Activated naive CD4-positive, alpha-beta T cell treated with anti-CD3 and anti-CD28 coated beads, Interleukin-2, amount 50 U/mL, for 24 hours (primary cell): Measurements from ENCODE around the gene SMIM24.
"Not testable (repeated sequence)": the region's sequence is repeated elsewhere in the genome, so short reads cannot be mapped to it uniquely, and the experiment has no call there.

Experiments used
- H3K27ac Mint-ChIP-seq: one replicate; pipeline ENCODE4 v1.8.0; 2021; ENCODE audit warnings: mild to moderate bottlenecking, mixed read lengths
- H3K27me3 Mint-ChIP-seq: one replicate; pipeline ENCODE4 v1.8.0; 2021; ENCODE audit warnings: mixed read lengths
- H3K36me3 Mint-ChIP-seq: one replicate; pipeline ENCODE4 v1.8.0; 2021; ENCODE audit warnings: mixed read lengths
- H3K4me1 Mint-ChIP-seq: one replicate; pipeline ENCODE4 v1.8.0; 2021; ENCODE audit warnings: mixed read lengths
- H3K4me3 Mint-ChIP-seq: one replicate; pipeline ENCODE4 v1.8.0; 2021; ENCODE audit warnings: mild to moderate bottlenecking, mixed read lengths
- H3K9me3 Mint-ChIP-seq: one replicate; pipeline ENCODE4 v1.8.0; 2021; ENCODE audit warnings: mixed read lengths

SMIM24 gene

DNA sequence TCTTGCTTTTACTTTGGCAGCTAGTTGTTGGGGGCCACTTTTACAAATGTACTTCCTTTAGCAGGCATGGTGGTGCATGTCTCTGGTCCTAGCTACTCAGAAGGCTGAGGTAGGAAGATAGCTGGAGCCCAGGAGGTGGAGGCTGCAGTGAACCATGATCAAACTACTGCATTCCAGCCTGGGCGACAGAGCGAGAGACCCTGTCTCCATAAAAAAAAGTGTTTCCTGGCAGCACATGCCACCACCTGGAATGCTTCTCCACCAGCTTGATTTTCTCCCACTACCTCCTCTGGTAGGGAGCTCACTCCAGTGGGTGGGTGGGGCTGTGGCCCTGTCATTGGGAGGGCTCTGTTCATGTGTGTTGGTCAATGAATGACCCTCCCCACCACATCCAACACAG lies 38.3 kb upstream of the SMIM24 start:
- Mint-ChIP-seq H3K4me3 (no peak overlapping the region), H3K4me1 (peaks cover 35% of the 10 kb centered on the region), H3K27ac (no peak overlapping the region), H3K9me3 (no peaks in the 10 kb centered on the region), H3K36me3 (peaks cover 3% of the 10 kb centered on the region), H3K27me3 (no peaks in the 10 kb centered on the region)

DNA sequence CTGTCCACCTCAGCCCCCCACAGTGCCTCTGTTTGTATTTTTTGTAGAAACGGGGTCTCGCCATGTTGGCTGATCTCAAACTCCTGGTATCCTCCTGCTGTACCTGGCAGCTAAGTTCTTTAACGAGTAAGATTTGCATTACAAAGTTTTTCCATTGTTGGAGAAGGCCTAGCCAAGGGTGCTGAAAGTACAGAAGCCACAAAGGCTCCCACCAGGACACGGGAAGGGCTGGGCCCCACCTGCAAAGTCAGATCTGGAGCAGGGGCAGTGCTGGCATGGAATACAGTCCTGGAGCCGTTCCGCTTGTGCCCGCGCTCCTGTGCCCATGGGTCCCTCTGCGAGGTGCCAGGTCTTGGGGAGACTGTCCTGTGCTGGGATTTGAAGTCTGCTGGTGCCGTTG lies 37.9 kb upstream of the SMIM24 start:
- H3K9me3 Mint-ChIP-seq: no peaks in the 10 kb centered on the region
- H3K4me1 Mint-ChIP-seq: peaks cover 37% of the 10 kb centered on the region
- peaks cover 3% of the 10 kb centered on the region for H3K36me3 Mint-ChIP-seq
- H3K27me3 Mint-ChIP-seq: no peaks in the 10 kb centered on the region
- H3K27ac Mint-ChIP-seq: no peak overlapping the region
- no peak overlapping the region for H3K4me3 Mint-ChIP-seq

DNA sequence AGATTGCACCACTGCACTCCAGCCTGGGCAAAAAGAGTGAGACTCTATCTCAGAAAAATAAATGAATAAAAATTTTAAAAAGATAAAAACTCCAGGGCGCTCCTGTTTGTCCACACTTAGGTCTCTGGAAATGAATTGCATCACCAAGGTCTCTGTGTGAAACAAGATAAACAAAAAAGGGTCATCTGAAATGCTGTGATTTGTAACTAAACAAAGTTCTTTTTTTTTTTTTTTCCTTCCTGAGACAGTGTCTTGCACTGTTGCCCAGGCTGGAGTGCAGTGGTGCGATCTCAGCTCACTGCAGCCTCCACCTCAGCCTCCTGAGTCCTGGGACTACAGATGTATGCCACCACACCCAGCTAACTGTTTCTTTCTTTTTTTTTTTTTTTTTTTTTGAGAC lies 37.3 kb upstream of the SMIM24 start:
- Mint-ChIP-seq H3K9me3 (no peaks in the 10 kb centered on the region), H3K36me3 (peaks cover 3% of the 10 kb centered on the region), H3K4me3 (no peak overlapping the region), H3K27me3 (no peaks in the 10 kb centered on the region), H3K27ac (no peak overlapping the region), H3K4me1 (peaks cover 37% of the 10 kb centered on the region)

DNA sequence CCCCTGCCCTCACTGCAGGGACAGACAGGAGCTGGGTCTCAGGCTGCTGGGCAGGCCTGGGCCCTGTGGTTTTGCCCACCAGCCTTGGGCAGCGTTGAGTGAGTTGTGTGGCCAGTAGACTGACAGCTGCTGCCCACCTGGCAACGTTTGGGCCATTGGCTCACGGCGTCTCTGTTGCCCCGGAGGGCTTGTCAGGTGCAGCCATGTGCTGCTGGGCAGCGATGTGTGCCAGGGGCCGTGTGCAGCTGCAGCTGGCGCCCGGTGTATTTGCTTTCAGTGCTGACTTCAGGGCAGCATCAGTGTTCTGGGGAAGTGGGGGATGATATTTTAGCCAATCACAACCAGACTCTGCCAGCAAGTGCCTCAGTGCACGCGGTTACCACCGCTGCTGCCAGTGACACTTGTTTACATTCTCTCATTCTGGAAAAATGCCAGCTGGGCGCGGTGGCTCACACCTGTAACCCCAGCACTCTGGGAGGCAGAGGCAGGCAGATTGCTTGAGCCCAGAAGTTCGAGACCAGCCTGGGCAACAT lies 36.4 kb upstream of the SMIM24 start:
- no peak overlapping the region for H3K4me3 Mint-ChIP-seq
- H3K36me3 Mint-ChIP-seq: peaks cover 3% of the 10 kb centered on the region
- no peak overlapping the region for H3K27ac Mint-ChIP-seq
- peaks cover 37% of the 10 kb centered on the region for H3K4me1 Mint-ChIP-seq
- no peaks in the 10 kb centered on the region for H3K27me3 Mint-ChIP-seq
- H3K9me3 Mint-ChIP-seq: no peaks in the 10 kb centered on the region

DNA sequence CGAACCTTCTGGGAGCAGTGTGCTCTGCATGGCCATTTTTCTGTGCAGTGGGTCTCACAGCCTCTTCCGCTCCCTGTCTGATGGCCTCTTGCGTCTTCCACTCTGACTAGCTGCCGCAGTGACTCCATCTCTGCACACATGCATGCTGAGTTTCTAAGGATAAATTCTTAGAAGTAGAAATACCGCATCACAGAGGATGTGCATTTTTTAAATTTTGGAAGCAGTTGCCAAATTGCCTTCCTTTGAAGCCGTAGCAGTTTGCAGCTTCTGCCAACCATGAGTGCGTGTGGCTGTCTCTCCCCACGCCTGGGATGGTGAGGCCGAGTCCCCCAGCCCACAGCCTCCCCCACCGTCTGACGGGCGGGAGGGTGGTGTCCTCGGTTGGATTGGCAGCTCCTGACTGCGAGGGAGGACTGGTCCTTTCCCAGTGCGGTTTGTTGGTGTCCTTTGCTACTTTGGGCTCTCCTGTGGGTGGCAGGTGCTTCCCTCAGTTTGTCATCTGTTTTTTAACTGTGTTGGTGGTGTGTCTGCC lies 35.6 kb upstream of the SMIM24 start:
- no peaks in the 10 kb centered on the region for H3K27me3 Mint-ChIP-seq
- peak overlapping the region; percentile 1 for H3K4me3 Mint-ChIP-seq
- H3K36me3 Mint-ChIP-seq: peaks cover under 1% of the 10 kb centered on the region

DNA sequence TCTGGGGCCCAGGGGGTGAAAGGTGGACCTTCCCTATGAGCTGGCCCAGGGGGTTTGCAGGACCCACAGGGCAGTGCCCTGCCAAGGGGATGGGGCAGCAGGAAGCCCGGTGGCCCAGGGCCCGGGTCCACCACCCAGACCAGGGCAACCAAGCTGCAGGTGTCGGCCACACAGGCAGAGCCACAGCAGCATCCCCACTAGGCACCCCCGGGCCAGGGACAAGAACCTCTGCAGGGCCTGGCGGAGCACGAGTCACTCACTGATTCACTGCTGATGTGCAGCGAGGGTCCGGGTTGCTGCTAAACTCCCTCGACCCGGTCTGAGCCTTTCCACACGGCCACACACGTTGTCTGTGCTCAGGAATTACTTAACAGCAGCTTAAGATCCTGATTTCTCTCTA lies 34.6 kb upstream of the SMIM24 start:
- Mint-ChIP-seq H3K27me3 (no peaks in the 10 kb centered on the region), H3K27ac (no peak overlapping the region), H3K4me1 (peaks cover 41% of the 10 kb centered on the region), H3K9me3 (no peaks in the 10 kb centered on the region), H3K36me3 (no peaks in the 10 kb centered on the region), H3K4me3 (no peak overlapping the region)

More for the DNA sequence above, 35.6 kb upstream of the SMIM24 start:
- Mint-ChIP-seq H3K9me3 (no peaks in the 10 kb centered on the region), H3K4me1 (peaks cover 39% of the 10 kb centered on the region), H3K27ac (no peak overlapping the region)

DNA sequence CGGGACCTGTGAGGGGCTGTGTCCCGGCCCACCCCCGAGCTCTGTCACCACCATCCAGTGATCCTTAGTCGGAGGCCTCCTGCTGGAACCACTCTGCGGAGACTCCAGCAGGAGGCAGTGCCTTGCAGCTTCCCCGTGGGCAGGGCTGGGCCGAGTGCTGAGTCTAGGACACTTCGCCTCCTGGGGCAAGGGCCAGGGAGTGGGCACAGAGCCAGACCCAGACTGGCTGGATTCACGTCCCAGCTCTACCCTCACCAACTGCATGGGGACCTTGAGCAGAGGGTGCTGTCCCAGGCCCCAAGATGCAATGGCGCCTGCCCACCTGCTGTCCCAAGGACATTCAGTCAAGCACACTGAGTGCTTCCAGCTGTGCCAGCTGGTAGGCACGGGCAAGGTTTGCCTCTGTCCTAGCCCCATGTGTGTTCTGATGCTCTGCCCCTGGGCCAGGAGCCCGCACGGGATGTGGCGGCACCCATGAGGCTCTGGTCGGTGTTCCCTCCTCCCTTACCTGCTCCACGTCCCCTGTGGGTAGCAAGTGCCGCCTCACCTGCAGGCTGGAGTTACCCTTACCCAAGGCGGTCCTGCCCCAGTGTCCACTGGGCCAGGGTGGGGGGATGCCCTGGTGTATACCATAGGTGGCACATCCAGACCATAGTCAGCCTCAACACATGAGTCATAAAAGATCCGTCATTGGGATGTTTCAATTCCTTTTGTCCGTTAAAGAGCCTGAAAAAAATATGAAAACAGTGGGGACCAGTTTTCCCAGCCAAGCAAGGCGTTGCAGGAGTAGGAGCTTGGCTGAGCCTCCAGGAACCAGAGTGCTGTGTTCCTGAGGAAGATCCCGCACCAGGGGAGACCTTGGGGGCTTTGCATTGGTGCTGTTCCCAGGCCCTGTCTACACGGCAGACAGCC lies 33.2 kb upstream of the SMIM24 start:
- Mint-ChIP-seq H3K27me3 (no peaks in the 10 kb centered on the region), H3K9me3 (no peaks in the 10 kb centered on the region), H3K27ac (no peak overlapping the region), H3K4me3 (no peak overlapping the region), H3K36me3 (peaks cover 4% of the 10 kb centered on the region), H3K4me1 (peaks cover 55% of the 10 kb centered on the region)

DNA sequence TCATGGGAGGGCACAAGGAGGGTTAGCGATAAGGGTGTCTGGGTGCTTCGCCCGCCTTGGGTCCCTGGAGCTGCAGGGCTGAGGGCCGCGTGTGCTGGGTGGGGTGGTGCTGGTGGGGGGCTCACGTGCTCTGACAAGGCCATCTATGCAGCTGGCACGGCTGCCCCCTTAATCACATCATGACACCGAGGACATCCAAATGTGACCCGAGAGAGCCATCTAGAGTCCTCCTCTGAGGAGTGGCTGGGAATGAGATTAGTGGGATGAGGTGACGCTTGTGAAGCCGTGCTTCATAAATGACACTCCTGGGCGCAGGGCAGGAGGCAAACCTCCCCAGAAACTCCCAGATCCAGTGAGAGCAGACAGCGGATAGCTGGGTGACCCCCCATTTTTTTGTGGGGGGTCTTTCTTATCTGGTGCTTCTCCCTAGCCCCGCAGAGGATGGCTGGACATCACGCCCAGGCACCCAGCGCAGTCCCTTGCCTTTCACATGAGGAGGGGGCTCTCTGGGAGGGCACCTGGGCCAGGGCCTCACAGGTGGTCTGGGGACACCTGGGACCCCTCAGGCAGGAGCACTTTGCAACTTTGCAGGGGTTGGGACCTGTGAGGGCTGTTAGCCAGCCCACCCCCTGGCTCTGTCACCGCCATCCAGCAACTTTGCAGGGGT lies 32.4 kb upstream of the SMIM24 start:
- no peak overlapping the region for H3K27ac Mint-ChIP-seq
- peaks cover 4% of the 10 kb centered on the region for H3K36me3 Mint-ChIP-seq
- no peaks in the 10 kb centered on the region for H3K27me3 Mint-ChIP-seq
- peaks cover 58% of the 10 kb centered on the region for H3K4me1 Mint-ChIP-seq
- H3K4me3 Mint-ChIP-seq: no peak overlapping the region
- no peaks in the 10 kb centered on the region for H3K9me3 Mint-ChIP-seq

DNA sequence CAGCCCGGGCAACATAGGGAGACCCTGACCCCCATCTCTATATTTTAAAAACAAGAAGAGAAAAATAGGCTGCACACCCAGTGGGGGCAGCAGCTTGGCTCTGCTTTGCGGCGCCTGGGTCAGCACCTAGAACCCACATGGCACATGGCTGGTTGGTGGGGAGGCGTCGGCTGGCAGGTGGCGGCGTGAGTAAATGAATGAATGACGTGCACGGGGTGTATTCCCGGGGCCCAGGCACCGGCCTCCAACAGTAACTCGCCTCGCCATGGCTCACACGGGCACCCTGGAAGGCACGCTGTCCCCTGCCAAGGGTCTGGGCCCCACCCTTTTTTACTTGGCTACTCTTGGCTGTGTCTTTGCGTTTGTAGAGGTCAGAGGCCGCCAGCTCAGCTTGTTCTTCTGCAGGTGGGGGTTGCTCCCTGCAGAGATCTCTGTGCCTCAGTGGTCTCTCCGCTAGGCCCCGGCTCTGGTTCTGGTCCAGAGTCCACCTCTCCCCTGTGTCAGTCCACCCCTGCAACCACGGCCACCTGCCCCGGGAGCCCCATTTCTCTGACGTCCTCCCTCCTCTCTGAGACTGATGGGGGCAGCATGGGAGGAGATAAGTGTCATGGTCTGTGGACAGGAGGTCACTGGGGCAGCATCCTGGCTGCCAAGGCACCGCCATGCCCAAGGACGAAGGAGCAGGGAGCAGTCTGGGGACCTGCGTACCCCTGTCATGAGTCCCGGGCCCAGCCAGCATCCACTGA lies 31.4 kb upstream of the SMIM24 start:
- no peak overlapping the region for H3K27ac Mint-ChIP-seq
- peaks cover 63% of the 10 kb centered on the region for H3K4me1 Mint-ChIP-seq
- no peaks in the 10 kb centered on the region for H3K9me3 Mint-ChIP-seq
- peaks cover 4% of the 10 kb centered on the region for H3K36me3 Mint-ChIP-seq
- H3K4me3 Mint-ChIP-seq: no peak overlapping the region
- no peaks in the 10 kb centered on the region for H3K27me3 Mint-ChIP-seq

DNA sequence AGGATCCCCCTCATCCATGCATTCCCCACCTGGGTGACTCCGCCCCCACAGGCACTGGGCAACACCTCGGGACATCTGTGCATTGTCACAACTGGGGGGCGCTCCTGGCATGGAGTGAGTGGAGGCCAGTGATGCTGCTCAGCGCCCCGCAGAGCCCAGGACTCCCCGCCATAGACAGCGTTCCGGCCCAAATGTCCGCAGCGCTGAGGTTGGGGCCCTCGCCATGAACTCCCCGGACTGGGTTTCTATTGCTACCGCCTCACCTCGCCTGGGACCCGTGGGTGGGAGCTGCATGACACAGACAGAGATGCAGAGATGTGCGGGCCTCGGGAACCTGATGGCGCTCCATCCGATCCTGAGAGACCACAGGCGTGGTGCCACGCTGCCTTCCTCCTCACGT lies 30.4 kb upstream of the SMIM24 start:
- Mint-ChIP-seq H3K4me3 (no peak overlapping the region), H3K36me3 (peaks cover 4% of the 10 kb centered on the region), H3K27me3 (no peaks in the 10 kb centered on the region), H3K4me1 (peaks cover 56% of the 10 kb centered on the region), H3K9me3 (no peaks in the 10 kb centered on the region), H3K27ac (no peak overlapping the region)

DNA sequence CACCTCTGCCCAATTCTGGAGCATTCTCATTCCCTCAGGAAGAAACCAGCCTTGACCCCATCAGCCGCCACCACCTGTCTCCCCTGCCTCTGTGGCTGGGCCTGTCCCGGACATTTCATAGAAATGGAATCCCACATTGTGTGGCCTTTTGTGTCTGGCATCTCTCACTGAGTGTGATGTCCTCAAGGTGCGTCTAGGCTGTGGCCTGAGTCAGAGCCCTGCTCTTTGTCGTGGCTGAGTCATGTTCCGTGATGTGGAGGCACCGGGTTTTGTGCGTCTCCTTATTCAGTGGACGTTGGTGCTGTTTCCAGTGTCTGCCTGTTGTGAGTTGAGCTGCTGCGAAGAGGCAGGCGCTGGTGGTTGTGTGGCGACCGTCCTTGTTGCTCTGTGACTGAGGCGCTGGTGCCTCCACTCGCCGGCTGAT lies 29.3 kb upstream of the SMIM24 start:
- peak overlapping the region; percentile 61 for H3K27ac Mint-ChIP-seq
- H3K4me1 Mint-ChIP-seq: peaks cover 56% of the 10 kb centered on the region
- H3K4me3 Mint-ChIP-seq: peak overlapping the region; percentile 71
- no peaks in the 10 kb centered on the region for H3K27me3 Mint-ChIP-seq
- H3K9me3 Mint-ChIP-seq: no peaks in the 10 kb centered on the region
- peaks cover 4% of the 10 kb centered on the region for H3K36me3 Mint-ChIP-seq

DNA sequence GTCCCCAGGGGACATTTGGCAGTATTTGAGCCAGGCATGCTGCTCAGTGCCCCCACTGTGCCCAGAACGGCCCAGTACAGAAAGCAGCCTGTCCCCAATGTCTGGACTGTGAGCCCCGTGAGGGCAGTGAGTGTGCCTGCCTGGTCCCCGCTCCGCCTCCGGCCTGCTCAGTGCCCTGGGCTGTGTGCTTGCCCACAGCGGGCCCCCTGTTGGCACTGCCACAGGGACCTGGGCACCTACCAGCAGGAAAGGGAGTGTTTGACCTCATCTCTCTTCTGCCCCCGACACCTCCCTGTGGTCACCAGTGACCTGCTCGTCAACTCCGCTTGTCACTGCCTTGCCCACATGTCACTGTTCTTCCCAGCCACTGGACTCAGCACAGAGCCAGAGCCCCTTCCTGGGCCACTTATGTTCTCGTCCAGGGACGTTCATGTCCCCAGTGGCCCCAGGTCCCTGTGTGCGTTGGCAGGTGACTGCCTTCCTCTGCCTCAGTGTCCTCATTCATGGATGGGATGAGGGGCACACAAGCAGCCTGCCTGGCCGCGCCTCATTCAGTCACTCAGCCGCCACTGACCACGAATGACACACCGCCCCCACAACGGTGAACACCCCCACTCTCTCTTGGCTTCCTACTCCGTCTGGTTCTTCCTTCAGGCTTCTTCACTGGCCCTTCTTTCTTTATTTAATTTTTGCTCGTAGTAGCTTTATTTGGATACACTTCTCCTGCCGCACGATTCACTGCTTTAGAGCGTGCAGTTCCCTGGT lies 28.6 kb upstream of the SMIM24 start:
- Mint-ChIP-seq H3K9me3 (no peaks in the 10 kb centered on the region), H3K4me1 (peaks cover 52% of the 10 kb centered on the region), H3K4me3 (peak overlapping the region; percentile 71), H3K27ac (peak overlapping the region; percentile 82), H3K27me3 (no peaks in the 10 kb centered on the region), H3K36me3 (peaks cover 4% of the 10 kb centered on the region)

DNA sequence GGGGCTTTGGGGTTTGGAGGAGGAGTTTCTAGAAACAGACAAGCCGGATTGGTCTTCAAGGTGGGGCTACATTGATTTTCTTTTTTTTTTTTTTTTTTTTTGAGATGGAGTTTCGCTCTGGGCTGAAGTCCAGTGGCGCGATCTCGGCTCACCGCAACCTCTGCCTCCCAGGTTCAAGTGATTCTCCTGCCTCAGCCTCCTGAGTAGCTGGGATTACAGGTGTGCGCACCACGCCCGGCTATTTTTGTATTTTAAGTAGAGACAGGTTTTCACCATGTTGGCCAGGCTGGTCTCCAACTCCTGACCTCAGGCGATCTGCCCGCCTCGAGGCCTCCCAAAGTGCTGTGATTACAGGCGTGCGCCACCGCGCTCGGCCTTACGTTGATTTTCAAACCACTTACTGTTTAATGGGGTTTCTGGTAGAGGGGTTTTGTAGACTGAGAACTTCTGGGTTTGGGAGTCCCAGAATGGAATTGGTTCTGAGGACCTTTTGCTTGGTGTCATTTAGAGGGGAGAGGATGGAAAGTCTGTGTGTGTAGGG lies 27.9 kb upstream of the SMIM24 start:
- not testable (repeated sequence) for H3K27ac Mint-ChIP-seq, H3K9me3 Mint-ChIP-seq, H3K36me3 Mint-ChIP-seq, H3K27me3 Mint-ChIP-seq
- Mint-ChIP-seq H3K4me1 (peaks cover 48% of the 10 kb centered on the region), H3K4me3 (peak overlapping the region; percentile 44)

DNA sequence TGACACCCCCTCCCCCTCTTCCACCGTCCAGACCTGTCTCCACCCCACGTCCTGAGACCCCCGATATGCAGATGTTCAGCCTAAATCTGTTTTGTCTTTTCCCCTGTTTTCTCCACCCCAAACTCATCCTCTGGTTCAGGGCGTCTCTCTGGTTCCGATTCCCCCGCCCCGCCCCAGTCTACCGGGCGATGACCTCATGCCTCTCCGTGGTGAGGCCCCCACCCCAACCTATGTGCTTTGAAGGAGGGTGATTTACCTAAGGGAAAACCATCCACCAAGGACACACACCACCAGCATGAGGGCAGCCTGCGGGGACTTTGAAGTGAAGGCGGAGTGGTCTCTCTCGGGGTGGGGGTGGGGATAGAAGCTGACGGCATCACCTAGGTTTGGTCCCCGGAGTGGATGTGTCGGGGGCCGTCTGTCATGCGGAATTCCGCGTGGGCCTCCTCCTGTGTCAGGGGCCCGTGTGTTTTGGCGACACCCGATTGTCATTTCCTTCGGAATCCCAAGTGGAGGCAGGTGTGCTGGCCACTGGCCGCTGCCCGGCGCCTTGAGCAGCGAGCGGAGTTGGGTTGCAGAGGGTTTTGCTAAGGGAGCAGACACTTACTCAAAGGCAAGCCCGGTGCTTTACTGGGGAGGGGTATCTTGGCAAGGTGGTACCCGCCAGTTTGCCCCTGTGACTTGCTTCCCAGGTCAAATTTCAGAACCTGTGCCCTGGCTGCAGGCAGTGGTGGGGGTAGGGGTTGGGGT lies 27.2 kb upstream of the SMIM24 start:
- peak overlapping the region; percentile 89 for H3K4me3 Mint-ChIP-seq
- H3K9me3 Mint-ChIP-seq: no peaks in the 10 kb centered on the region
- peaks cover 4% of the 10 kb centered on the region for H3K36me3 Mint-ChIP-seq
- H3K4me1 Mint-ChIP-seq: peaks cover 48% of the 10 kb centered on the region
- H3K27me3 Mint-ChIP-seq: no peaks in the 10 kb centered on the region
- peak overlapping the region; percentile 65 for H3K27ac Mint-ChIP-seq
